Lower leg skin (tissue), 3 donors: ENCODE measurements around the gene SULT1A2.

Source experiments
- POLR2A ChIP-seq, 2 donors: fragments of 450-650 bp; IDR thresholded peaks; one replicate each; pipeline ENCODE4 v1.6.1; 2016 to 2017; ENCODE audit warnings: antibody characterized with exemption in 2 of 2, mild to moderate bottlenecking in 1 of 2, moderate library complexity in 1 of 2
- TF ChIP-seq, protein P1 (sequence below), 3 donors: fragments of 450-650 bp; IDR thresholded peaks; one replicate each; pipeline ENCODE4 v1.5.1; 2016; ENCODE audit warnings: antibody characterized with exemption in 3 of 3, mild to moderate bottlenecking in 3 of 3, moderate library complexity in 2 of 3

- TF ChIP-seq, protein P1, sequence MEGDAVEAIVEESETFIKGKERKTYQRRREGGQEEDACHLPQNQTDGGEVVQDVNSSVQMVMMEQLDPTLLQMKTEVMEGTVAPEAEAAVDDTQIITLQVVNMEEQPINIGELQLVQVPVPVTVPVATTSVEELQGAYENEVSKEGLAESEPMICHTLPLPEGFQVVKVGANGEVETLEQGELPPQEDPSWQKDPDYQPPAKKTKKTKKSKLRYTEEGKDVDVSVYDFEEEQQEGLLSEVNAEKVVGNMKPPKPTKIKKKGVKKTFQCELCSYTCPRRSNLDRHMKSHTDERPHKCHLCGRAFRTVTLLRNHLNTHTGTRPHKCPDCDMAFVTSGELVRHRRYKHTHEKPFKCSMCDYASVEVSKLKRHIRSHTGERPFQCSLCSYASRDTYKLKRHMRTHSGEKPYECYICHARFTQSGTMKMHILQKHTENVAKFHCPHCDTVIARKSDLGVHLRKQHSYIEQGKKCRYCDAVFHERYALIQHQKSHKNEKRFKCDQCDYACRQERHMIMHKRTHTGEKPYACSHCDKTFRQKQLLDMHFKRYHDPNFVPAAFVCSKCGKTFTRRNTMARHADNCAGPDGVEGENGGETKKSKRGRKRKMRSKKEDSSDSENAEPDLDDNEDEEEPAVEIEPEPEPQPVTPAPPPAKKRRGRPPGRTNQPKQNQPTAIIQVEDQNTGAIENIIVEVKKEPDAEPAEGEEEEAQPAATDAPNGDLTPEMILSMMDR (IDR thresholded peaks at IDR 0.05): no peak
- TF ChIP-seq POLR2A (IDR thresholded peaks at IDR 0.05): no peak
Measured at GRCh38 chr16:28607116-28607623, 10.3 kb upstream of the SULT1A2 start.
